Uterus (tissue), 4 donors: ENCODE measurements around the gene CEND1. TPM values are rescaled to one million over a fixed set of nuclear protein-coding genes. Genes with fewer than 3 reads are reported as not detected.

ENCODE experiments used
- DNase-seq, 2 donors: peaks; one replicate each; pipeline ENCODE4 v3.0.0-alpha.2; 2019 to 2020
- H3K27ac ChIP-seq, 2 donors: fragments of 200-600 bp; sonication (generic); 1 replicate in 1 of 2; 2 replicates in 1 of 2; pipeline ENCODE4 v1.5.1; 2016 to 2018
- H3K27me3 ChIP-seq, 2 donors: fragments of 200-600 bp; sonication (generic); one replicate each; pipeline ENCODE4 v1.5.1; 2018 to 2019; ENCODE audit warnings: control low read depth in 1 of 2
- H3K36me3 ChIP-seq, 2 donors: fragments of 200-600 bp; sonication (generic); one replicate each; pipeline ENCODE4 v1.5.1; 2019; ENCODE audit warnings: control low read depth in 1 of 2
- H3K4me1 ChIP-seq, 2 donors: fragments of 200-600 bp; sonication (generic); one replicate each; pipeline ENCODE4 v1.5.1; 2018 to 2019; ENCODE audit warnings: control low read depth in 1 of 2
- H3K4me3 ChIP-seq, 2 donors: fragments of 200-600 bp; sonication (generic); 1 replicate in 1 of 2; 2 replicates in 1 of 2; pipeline ENCODE4 v1.5.1; 2018 to 2019; ENCODE audit warnings: mild to moderate bottlenecking in 1 of 2
- H3K9me3 ChIP-seq, 2 donors: fragments of 200-600 bp; sonication (generic); one replicate each; pipeline ENCODE4 v1.5.1; 2019; ENCODE audit warnings: control low read depth in 1 of 2
- POLR2A ChIP-seq, 2 donors: fragments of 450-650 bp; IDR thresholded peaks; one replicate each; pipeline ENCODE4 v1.6.1; 2016; ENCODE audit warnings: antibody characterized with exemption in 2 of 2, mild to moderate bottlenecking in 1 of 2, moderate library complexity in 1 of 2
- intact Hi-C: fragments of 100-400 bp; cut with DNase I; formaldehyde crosslinking; loops from one replicate; pipeline ENCODE4 v1.15.1; 2023; ENCODE audit warnings: low total_unique reads
- total RNA-seq, 4 donors: library from RNA; depleted of rRNA in 3 of 4; stranded (reverse); fragments of >200 nt in 3 of 4; gene quantifications; one replicate each; pipeline versions ENCODE4 v1.1.0 to v1.2.4, GENCODE V29; 2014 to 2023
- TF ChIP-seq, protein P1 (sequence below), 4 experiments: fragments of 200-600 bp in 2 of 4; fragments of 450-650 bp in 2 of 4; sonication (generic) in 2 of 4; IDR thresholded peaks; one replicate each; pipeline ENCODE4 v1.5.1; 2016 to 2019; ENCODE audit warnings: antibody characterized with exemption in 4 of 4, mild to moderate bottlenecking in 2 of 4, moderate library complexity in 1 of 4
- donor health status: DM: yes; HTN: yes; CAD: no.

Gene CEND1
- total RNA-seq, 4 donors from 2014 or later: 0.41 TPM; not detected in 3

DNA sequence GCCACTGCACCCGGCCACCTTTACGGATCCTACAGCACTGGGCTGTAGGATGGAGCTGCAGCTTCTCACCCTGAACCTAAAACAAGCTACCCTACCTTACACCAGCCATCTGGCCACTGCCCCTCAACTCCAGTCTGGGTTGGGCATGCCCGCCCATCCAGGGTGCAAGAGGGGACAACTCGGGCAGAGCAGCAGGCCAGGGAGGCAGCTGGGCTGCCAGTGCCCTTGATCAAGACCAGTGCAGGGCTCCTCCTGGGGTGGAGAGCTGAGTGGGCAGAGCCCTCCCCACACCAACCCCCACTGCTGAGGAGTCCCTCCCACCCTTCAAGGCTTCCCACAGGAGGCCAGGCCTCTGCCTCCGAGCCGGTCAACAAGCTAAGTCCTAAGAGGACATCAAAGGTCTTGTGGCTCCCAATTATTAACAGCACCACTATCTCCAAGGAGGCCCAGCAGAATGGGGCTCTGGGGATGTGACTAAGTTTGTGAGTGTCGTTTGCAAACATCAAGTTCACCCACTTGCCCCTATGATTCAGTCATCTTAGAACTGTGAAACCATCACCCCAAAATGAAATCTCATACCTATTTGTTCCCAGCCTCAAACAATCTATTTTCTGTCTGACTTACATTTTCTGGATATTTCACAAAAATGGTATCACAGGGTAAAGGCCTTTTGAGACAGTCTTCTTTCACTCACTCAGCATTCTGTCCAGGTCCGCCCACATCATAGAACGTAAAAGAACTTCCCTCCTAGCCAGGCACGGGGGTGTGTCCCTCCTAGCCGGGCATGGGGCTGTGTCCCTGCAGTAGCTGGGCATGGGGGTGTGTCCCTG, 23.6 kb downstream of the CEND1 start:
- H3K36me3 ChIP-seq: no peaks in the 10 kb centered on the region
- intact Hi-C loops: no loop called here

DNA sequence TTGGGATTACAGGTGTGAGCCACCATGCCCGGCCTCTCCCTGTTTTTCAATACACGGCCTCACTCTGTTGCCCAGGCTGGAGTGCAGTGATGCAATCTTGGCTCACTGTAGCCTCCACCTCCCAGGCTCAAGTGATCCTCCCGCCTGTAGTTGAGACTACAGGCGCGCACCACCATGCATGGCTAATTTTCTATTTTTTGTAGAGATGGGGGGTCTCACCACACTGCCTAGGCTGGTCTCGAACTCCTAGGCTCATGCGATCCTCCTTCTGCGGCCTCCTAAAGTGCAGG, 24.1 kb downstream of the CEND1 start:
- H3K36me3 ChIP-seq: no peaks in the 10 kb centered on the region
- intact Hi-C loops: no loop called here

More for the DNA sequence above, 23.6 kb downstream of the CEND1 start:
- no peak overlapping the region for H3K4me3 ChIP-seq
- TF ChIP-seq, protein P1, sequence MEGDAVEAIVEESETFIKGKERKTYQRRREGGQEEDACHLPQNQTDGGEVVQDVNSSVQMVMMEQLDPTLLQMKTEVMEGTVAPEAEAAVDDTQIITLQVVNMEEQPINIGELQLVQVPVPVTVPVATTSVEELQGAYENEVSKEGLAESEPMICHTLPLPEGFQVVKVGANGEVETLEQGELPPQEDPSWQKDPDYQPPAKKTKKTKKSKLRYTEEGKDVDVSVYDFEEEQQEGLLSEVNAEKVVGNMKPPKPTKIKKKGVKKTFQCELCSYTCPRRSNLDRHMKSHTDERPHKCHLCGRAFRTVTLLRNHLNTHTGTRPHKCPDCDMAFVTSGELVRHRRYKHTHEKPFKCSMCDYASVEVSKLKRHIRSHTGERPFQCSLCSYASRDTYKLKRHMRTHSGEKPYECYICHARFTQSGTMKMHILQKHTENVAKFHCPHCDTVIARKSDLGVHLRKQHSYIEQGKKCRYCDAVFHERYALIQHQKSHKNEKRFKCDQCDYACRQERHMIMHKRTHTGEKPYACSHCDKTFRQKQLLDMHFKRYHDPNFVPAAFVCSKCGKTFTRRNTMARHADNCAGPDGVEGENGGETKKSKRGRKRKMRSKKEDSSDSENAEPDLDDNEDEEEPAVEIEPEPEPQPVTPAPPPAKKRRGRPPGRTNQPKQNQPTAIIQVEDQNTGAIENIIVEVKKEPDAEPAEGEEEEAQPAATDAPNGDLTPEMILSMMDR (IDR thresholded peaks at IDR 0.05): no peak
- TF ChIP-seq POLR2A (IDR thresholded peaks at IDR 0.05): no peak
- no peaks in the 10 kb centered on the region for H3K27me3 ChIP-seq
- no peaks in the 10 kb centered on the region for H3K4me1 ChIP-seq
- no peak for DNase-seq
- no peak overlapping the region for H3K27ac ChIP-seq
- H3K9me3 ChIP-seq: no peaks in the 10 kb centered on the region

DNA sequence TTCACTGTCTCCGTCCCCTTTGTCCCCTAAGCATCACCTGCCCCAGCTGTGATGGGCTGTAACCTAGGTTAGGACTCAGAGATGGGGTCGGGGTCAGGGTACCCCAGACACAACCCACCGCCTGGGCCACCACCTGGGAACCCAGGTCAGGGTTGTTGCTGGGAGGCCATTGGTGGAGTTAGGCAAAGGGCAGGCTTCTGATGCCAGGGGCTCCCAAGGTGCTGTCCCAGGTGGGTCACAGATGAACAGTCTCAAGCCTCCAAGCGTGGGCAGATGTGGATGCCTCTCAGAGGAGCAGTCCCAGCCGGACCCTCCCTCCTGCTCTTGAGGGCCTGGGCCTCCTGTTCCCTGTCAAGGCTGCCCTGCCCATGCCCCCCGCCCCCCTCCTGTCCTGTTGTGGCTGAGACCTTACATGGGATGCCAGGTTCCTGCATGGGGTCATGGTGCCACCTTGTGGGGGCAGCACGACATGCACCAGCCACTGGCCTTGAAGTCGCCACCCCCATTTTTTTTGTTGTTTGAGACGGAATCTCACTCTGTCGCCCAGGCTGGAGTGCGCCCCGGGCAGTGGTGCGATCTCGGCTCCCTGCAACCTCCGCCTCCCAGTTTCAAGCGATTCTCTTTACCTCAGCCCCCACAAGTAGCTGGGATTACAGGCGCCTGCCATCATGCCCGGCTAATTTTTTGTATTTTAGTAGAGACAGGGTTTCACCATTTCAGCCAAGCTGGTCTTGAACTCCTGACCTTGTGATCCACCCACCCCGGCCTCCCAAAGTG, 24.7 kb downstream of the CEND1 start:
- no peaks in the 10 kb centered on the region for H3K9me3 ChIP-seq
- H3K4me1 ChIP-seq: no peaks in the 10 kb centered on the region
- DNase-seq: no peak
- TF ChIP-seq POLR2A (IDR thresholded peaks at IDR 0.05): no peak
- TF ChIP-seq, protein P1 (IDR thresholded peaks at IDR 0.05): peak; percentile 28 to 58 (median 48)
- H3K27ac ChIP-seq: no peak overlapping the region
- H3K27me3 ChIP-seq: no peaks in the 10 kb centered on the region
- intact Hi-C loops: no loop called here
- no peaks in the 10 kb centered on the region for H3K36me3 ChIP-seq
- no peak overlapping the region for H3K4me3 ChIP-seq

More for the DNA sequence above, 24.1 kb downstream of the CEND1 start:
- Histone ChIP-seq H3K4me3 (no peak overlapping the region), H3K27me3 (no peaks in the 10 kb centered on the region), H3K27ac (no peak overlapping the region), H3K4me1 (no peaks in the 10 kb centered on the region), H3K9me3 (no peaks in the 10 kb centered on the region)
- no peak for DNase-seq
- TF ChIP-seq POLR2A (IDR thresholded peaks at IDR 0.05): no peak
- TF ChIP-seq, protein P1 (IDR thresholded peaks at IDR 0.05): no peak

DNA sequence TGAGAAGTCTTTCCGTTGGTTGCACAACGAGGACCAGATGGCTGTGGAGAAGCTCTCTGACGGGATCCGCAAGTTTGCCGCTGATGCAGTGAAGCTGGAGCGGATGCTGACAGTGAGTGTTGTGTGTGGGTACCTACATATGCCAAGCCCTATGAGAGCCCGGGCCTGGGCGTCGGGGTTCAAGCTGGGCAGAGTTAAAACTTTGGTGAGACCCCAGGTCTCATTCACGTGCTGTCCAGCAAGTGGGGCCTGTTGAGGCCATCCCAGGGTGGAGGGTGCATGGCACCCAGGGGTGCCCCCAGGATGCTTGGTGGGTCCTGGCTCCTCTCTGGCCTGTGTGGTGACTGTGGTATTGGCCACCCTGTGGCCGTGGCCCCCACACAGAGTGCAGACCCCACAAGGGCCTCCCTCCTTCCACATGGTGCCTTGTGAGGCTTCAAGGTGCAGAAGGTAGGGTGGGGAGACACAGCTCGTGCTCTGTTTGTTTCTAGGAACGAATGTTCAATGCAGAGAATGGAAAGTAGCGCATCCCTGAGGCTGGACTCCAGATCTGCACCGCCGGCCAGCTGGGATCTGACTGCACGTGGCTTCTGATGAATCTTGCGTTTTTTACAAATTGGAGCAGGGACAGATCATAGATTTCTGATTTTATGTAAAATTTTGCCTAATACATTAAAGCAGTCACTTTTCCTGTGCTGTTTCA, 25.4 kb downstream of the CEND1 start:
- TF ChIP-seq, protein P1 (IDR thresholded peaks at IDR 0.05): no peak
- no peak for TF ChIP-seq POLR2A (IDR thresholded peaks at IDR 0.05)
- Histone ChIP-seq H3K4me3 (no peak overlapping the region), H3K27me3 (no peaks in the 10 kb centered on the region), H3K9me3 (no peaks in the 10 kb centered on the region), H3K27ac (no peak overlapping the region), H3K4me1 (no peaks in the 10 kb centered on the region), H3K36me3 (no peaks in the 10 kb centered on the region)
- no peak for DNase-seq
- intact Hi-C loops: no loop called here
